ENCODE results near the gene ATP8A2.
"Not testable (repeated sequence)": the region's sequence is repeated elsewhere in the genome, so short reads cannot be mapped to it uniquely, and the experiment has no call there.

The ATP8A2 gene

DNA sequence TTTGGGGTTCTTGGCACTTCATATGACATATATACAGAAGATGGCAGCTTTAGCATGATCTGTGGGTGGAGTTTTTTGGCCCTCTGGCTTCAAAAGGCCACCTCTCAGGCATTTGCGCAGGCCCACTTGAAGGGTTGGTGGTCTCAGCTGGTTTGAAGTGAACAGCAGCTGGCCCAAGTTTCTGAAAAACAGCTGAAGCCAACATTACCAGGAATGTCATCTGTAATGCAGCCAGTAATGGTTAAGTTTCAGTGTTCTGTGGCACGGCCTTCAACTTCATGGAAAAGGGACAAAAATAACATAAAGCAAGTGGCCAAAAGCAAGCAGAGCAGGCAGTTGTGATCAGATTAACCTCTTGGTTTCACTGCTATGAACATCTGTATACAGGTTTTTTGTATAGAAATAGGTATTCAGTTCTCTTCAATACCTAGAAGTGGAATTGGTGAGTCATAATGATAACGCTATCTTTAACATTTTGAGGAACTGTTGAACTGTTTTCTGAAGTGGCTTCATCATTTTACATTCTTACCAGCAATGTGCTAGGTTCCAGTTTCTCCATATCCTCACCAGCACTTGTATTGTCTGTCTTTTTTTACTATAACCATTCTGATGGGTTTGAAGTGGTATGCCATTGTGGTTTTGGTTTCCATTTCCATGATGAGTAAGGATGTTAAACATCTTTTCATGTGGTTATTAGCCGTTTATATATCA, 434.6 kb downstream of the ATP8A2 start:
- DNase-seq (ENCODE audit: low spot score): no peak

DNA sequence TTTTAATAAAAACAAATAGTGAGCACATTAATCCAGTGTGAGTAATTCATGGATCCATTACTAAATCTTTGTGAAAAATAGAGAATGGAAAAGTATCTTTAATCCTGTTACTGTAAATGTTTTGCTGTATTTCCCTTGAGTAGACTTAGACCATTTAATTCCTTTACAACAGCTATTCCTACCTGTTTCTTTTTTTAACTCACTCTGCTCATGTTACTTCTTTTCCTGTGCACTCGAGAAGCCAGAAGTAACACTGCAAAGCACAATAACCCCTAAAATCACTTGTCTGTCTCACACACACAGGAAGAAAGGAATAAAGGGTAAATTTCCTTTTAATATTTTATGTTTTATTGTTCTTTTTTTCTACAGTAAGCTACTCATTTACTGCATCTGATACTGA, 435.8 kb downstream of the ATP8A2 start:
- DNase-seq (ENCODE audit: low spot score): no peak

DNA sequence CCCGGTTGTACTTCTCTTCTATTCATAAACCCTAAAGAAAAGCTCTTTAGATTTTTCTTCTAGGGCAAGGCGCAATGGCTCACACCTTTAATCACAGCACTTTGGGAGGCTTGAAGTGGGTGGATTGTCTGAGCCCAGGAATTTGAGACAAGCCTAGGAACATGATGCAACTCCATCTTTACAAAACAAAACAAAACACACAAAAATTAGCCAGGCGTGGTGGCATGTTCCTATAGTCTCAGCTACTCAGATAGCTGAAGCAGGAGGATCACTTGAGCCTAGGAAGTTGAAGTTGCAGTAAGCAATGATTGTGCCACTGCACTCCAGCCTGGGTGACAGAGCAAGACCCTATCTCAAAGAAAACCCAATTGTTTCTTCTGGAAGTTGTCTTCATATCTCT, 439.7 kb downstream of the ATP8A2 start:
- no peak for DNase-seq (ENCODE audit: low spot score)

GRCh38 chr13:25816239-25816638, 444.5 kb downstream of the ATP8A2 start:
- DNase-seq (ENCODE audit: low spot score): no peak

DNA sequence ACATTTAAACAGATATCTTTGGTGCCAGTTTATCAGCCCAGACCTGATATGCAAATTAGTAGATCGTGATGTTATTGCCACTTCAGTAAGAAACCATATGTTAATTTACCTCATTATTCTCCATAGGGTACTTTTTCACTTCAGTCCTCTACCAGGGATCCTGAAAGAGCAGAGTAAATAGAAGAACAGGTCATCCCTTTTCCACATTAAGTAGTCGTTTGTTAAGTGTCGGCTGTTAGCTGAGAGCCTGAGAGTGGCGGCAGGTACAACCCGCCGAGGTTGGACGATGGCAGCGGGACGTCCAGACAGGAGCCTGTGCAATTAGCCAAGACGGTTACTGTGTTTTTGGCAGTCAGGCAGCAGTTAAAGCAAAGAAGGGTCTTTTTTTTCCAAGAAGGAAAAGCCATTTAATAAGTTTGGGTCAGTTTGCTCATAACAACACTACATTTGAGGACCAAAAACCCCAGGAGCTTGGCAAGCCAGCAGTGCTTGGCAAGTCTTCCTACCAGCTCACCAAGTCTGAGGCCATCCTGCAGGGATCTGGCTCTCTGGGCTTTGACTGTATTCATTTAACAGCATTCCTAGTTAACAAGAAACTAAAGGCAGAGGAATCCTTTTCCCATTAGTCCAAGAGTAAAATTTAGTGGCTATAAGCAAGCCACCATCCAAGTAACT, 448.2 kb downstream of the ATP8A2 start:
- no peak for DNase-seq (ENCODE audit: low spot score)

DNA sequence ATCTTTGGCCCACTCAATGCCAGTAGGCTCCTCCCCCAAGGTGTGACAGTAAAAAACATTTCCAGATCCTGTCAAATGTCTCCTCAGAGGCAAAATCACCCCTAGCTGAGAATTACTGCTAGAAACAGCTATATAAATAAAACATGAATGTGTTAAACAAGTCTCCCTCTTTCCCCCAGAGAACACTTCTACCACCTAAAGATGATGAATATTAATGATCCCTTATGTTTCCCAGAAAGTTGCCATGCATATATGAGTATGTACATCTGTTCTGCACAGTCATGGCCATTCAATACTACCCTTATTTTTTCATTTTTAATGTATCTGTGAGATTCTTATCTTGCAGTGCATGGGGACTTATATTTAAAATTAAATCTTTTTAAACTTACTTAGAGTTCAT, 450.0 kb downstream of the ATP8A2 start:
- no peak for DNase-seq (ENCODE audit: low spot score)

DNA sequence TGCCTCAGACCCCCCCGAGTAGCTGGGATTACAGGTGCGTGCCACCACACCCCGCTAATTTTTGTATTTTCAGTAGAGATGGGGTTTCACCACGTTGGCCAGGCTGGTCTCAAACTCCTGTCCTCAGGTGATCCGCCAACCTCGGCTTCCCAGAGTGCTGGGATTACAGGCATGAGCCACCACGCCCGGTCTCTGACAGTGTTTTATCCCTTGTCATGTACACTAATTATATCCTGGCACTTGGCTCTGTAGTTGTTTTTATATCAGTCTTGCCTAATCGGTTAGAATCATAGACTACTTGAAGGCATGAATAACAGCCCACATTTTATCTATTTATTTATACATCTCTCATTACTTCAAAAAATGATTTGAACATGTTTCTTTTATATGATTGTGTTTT, 455.4 kb downstream of the ATP8A2 start:
- not testable (repeated sequence) for DNase-seq (ENCODE audit: low spot score)

- no peak for DNase-seq (ENCODE audit: low spot score)
These were observed 456.2 kb downstream of the ATP8A2 start for GRCh38 chr13:25827831-25828465.

GRCh38 chr13:25833761-25834160, 462.0 kb downstream of the ATP8A2 start:
- no peak for DNase-seq (ENCODE audit: low spot score)

GRCh38 chr13:25836574-25837336, 465.0 kb downstream of the ATP8A2 start:
- no peak for DNase-seq (ENCODE audit: low spot score)

GRCh38 chr13:25839371-25839770, 467.6 kb downstream of the ATP8A2 start:
- no peak for DNase-seq (ENCODE audit: low spot score)

GRCh38 chr13:25840261-25840660, 468.5 kb downstream of the ATP8A2 start:
- no peak for DNase-seq (ENCODE audit: low spot score)

- DNase-seq (ENCODE audit: low spot score): no peak
These were observed 469.2 kb downstream of the ATP8A2 start for GRCh38 chr13:25840931-25841330.

GRCh38 chr13:25843692-25844091, 471.9 kb downstream of the ATP8A2 start:
- no peak for DNase-seq (ENCODE audit: low spot score)

DNA sequence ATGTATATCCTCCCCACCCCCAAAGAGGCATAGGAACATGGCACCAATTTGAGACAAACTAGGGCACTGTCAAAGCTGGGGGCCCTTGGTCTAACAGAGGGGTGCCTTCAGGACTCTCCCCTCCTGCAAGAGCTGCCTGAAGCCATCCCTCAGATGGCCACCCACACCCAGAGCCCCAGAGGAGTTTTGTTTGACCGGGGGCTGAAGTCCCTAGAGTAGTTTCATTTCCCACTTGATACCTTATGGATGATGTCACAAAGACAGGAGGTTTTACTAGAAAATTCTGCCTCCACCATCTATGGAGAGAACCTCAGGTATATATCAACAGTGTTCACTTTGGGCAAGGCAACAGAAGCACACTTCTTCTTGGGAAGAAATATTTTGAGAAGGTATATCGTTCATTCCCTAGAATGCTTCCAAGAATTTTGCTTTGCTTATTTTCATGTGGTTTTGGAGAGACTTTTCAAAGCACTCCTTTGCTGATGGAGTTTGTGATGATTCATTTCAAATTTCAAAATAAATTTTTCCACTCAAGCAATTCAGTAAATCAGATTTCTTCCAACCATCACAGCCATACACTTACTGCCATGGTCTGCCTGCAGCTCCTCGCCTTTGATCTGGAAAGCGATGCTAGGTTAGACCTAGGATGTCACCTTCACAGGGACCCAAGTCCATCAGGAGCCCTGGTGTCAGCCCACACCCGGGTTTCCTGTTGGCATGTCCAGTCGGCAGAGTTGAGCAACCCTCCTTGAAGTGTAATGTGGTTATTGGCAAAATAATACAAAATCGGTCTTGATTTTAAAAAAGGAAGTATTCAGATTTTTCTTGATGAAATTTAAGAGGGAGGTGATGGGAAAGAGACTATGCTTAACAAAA, 473.0 kb downstream of the ATP8A2 start:
- no peak for DNase-seq (ENCODE audit: low spot score)

DNA sequence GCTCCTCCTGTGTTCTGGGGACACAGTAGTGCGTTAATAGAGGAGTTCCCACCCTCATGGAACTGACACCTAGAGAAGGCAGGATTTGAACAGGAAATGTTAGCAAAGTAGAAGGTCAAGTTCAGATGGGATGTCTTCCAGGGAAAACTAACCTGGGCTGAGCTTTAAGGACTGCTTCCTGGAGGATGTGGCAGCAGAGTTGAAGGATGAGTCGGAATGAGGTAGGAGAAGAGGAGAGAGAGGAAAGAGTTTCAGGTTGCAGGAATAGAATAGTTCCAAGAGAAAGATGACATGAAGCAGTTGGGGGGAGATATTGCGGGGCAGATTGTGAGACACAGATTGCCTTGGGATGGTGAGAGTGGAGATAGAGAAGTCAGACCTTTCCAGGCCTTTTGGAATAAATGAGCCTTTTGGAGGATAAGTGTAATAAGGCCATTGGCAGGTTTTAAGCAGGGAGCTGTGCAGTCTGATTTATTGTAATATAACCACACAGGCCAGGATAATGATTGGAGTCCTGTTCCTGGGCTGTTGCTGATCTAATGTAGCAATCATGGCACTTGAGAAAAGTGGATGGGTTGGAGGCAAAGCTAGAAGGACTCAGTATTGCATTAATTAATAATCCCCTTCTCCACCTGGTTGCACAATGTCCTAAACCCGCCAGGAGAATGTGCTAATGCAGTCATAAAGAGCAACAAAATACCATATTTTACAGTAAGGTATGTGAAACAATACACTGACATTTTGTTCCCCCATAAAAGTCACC, 474.6 kb downstream of the ATP8A2 start:
- no peak for DNase-seq (ENCODE audit: low spot score)

- DNase-seq (ENCODE audit: low spot score): no peak
These were observed 475.4 kb downstream of the ATP8A2 start for GRCh38 chr13:25847145-25847544.

- no peak for DNase-seq (ENCODE audit: low spot score)
These were observed 476.2 kb downstream of the ATP8A2 start for GRCh38 chr13:25847635-25848626.
